Measurements from ENCODE around the gene MIDN. TPM values are rescaled to one million over a fixed set of nuclear protein-coding genes. Genes with fewer than 3 reads are reported as not detected.

Gene MIDN
- total RNA-seq, 2 experiments from 2014 or later, result 58.0 to 65.7 TPM

DNA sequence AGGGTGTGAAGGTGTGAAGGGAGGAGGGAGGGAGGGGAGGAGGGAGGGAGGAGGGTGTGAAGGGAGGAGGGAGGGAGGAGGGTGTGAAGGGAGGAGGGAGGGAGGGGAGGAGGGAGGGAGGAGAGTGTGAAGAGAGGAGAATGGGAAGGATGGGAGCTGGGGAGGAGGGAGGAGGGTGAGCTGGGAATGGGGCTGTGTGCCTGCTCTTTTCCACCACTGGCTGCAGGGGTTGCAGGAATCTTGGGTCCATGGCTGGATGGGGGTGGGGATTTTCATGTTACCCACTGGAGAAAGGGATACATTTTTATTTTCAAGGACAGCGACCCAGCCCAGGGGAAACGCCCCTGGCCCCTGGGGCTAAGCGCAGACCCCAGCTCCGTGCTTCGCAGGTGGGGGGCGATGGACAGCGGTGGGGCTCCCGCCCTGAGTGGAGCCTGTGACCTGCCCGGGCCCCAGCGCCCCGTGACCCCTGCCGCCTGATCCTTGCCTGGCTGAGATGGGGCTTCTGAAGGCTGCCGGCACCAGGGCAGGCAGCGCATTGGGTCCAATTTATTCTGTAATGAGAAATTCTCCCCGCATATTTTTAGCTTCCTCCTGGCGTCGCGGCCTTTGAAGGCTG, 34.3 kb downstream of the MIDN start:
- H3K27ac Mint-ChIP-seq, result no peak overlapping the region
- CTCF ChIA-PET, result no interaction called here
- peaks cover 18% of the 10 kb centered on the region for H3K27me3 Mint-ChIP-seq
- H3K9me3 Mint-ChIP-seq, result no peaks in the 10 kb centered on the region
- H3K4me3 Mint-ChIP-seq, result no peak overlapping the region
- H3K4me1 Mint-ChIP-seq, result peaks cover 19% of the 10 kb centered on the region
- no peak for DNase-seq
- H3K36me3 Mint-ChIP-seq (ENCODE audit: low read depth), result peaks cover 14% of the 10 kb centered on the region
- POLR2A ChIA-PET, result no interaction called here

GRCh38 chr19:1283207-1283916, 35.0 kb downstream of the MIDN start:
- H3K36me3 Mint-ChIP-seq (ENCODE audit: low read depth), result peaks cover 10% of the 10 kb centered on the region

GRCh38 chr19:1283917-1284292, 35.5 kb downstream of the MIDN start:
- Mint-ChIP-seq H3K36me3 (ENCODE audit: low read depth) (peaks cover 10% of the 10 kb centered on the region), H3K4me1 (peaks cover 13% of the 10 kb centered on the region), H3K4me3 (no peak overlapping the region), H3K9me3 (no peaks in the 10 kb centered on the region), H3K27me3 (peaks cover 22% of the 10 kb centered on the region), H3K27ac (no peak overlapping the region)
- POLR2A ChIA-PET, result no interaction called here
- no peak for DNase-seq
- CTCF ChIA-PET, result interaction anchor here (0.6 kb wide), 1 partner anchor 333 kb away, joined by 3 read pairs; no protein-coding TSS in a partner anchor

More at GRCh38 chr19:1283207-1283916, 35.0 kb downstream of the MIDN start:
- DNase-seq, result no peak
- peaks cover 22% of the 10 kb centered on the region for H3K27me3 Mint-ChIP-seq
- no peak overlapping the region for H3K4me3 Mint-ChIP-seq
- POLR2A ChIA-PET, result no interaction called here
- no peaks in the 10 kb centered on the region for H3K9me3 Mint-ChIP-seq
- CTCF ChIA-PET, result interaction anchor here (0.6 kb wide), 1 partner anchor 333 kb away, joined by 3 read pairs; no protein-coding TSS in a partner anchor
- peaks cover 13% of the 10 kb centered on the region for H3K4me1 Mint-ChIP-seq
- H3K27ac Mint-ChIP-seq, result no peak overlapping the region

DNA sequence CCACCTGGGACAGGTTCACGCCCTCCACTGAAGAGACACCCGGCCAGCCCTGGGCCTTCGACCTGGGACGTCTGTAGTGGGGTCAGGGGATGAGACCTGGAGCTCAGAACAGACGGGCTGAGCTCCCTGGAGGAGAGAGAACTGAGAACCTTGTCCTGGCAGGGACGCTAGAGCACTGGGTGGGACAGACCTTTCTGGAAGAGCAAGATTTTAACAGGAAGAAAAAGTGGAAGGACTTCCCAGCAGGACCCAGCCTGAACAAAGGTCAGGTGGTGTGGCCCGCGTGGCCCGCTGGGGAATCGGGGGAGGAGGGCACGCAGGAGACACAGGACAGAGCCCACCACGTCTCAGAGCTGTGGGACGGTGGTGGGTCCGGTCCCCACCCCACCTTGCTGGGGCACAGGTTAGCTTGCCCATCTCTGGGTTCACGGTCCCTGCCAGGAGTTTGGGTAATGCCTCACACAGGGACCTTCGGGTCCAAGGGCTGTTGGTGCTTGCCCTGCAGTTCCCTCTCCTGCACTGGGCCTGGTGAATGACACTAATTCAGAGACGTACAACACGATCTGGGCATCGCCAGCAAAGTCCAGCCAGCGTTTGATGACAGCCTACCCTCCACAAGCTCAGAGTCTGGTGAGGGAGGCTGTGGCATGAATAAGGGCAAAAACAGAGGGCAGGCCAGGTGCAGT, 36.1 kb downstream of the MIDN start:
- Mint-ChIP-seq H3K4me3 (no peak overlapping the region), H3K27me3 (peaks cover 22% of the 10 kb centered on the region), H3K27ac (no peak overlapping the region), H3K36me3 (ENCODE audit: low read depth) (peaks cover 10% of the 10 kb centered on the region), H3K9me3 (no peaks in the 10 kb centered on the region), H3K4me1 (peaks cover 13% of the 10 kb centered on the region)
- DNase-seq, result no peak
- CTCF ChIA-PET, result interaction anchor here (0.7 kb wide), 1 partner anchor 153 kb away, joined by 3 read pairs; no protein-coding TSS in a partner anchor
- POLR2A ChIA-PET, result no interaction called here

- no peaks in the 10 kb centered on the region for H3K9me3 Mint-ChIP-seq
- no peak for DNase-seq
- peaks cover 22% of the 10 kb centered on the region for H3K27me3 Mint-ChIP-seq
- ChIA-PET CTCF (interaction anchor here (0.7 kb wide), 1 partner anchor 152 kb away, joined by 3 read pairs; no protein-coding TSS in a partner anchor), POLR2A (no interaction called here)
- peaks cover 8% of the 10 kb centered on the region for H3K4me1 Mint-ChIP-seq
- H3K36me3 Mint-ChIP-seq (ENCODE audit: low read depth), result peaks cover 4% of the 10 kb centered on the region
- H3K27ac Mint-ChIP-seq, result no peak overlapping the region
- no peak overlapping the region for H3K4me3 Mint-ChIP-seq
Observed at GRCh38 chr19:1284979-1285736, 36.8 kb downstream of the MIDN start.

- no peaks in the 10 kb centered on the region for H3K36me3 Mint-ChIP-seq (ENCODE audit: low read depth)
- H3K27me3 Mint-ChIP-seq, result peaks cover 22% of the 10 kb centered on the region
- H3K27ac Mint-ChIP-seq, result no peak within 1 kb of the TSS
- POLR2A ChIA-PET, result no interaction called here
- peaks cover 5% of the 10 kb centered on the region for H3K4me1 Mint-ChIP-seq
- CTCF ChIA-PET, result no interaction called here
- H3K4me3 Mint-ChIP-seq, result peak within 1 kb of the TSS; percentile 49
- no peak for DNase-seq
- no peaks in the 10 kb centered on the region for H3K9me3 Mint-ChIP-seq
Observed at GRCh38 chr19:1285737-1286360, 37.5 kb downstream of the MIDN start, which contains the start of gene EFNA2. Gene EFNA2 (plus strand): TSS chr19:1285873. CDS start chr19:1286169, 296 bp downstream.

- Mint-ChIP-seq H3K27me3 (peaks cover 22% of the 10 kb centered on the region), H3K9me3 (no peaks in the 10 kb centered on the region), H3K4me1 (peaks cover 5% of the 10 kb centered on the region), H3K27ac (no peak overlapping the region), H3K36me3 (ENCODE audit: low read depth) (no peaks in the 10 kb centered on the region), H3K4me3 (peak overlapping the region; percentile 49)
- CTCF ChIA-PET, result interaction anchor here (0.7 kb wide), 1 partner anchor 66 kb away, joined by 4 read pairs; no protein-coding TSS in a partner anchor
- no peak for DNase-seq
- POLR2A ChIA-PET, result no interaction called here
Observed at GRCh38 chr19:1286487-1287353, 38.3 kb downstream of the MIDN start.

- no peaks in the 10 kb centered on the region for H3K36me3 Mint-ChIP-seq (ENCODE audit: low read depth)
- H3K27ac Mint-ChIP-seq, result no peak overlapping the region
- no peak for DNase-seq
- peaks cover 5% of the 10 kb centered on the region for H3K4me1 Mint-ChIP-seq
- ChIA-PET POLR2A (no interaction called here), CTCF (no interaction called here)
- no peaks in the 10 kb centered on the region for H3K9me3 Mint-ChIP-seq
- H3K4me3 Mint-ChIP-seq, result no peak overlapping the region
- peaks cover 26% of the 10 kb centered on the region for H3K27me3 Mint-ChIP-seq
Observed at GRCh38 chr19:1287354-1288225, 39.2 kb downstream of the MIDN start.

DNA sequence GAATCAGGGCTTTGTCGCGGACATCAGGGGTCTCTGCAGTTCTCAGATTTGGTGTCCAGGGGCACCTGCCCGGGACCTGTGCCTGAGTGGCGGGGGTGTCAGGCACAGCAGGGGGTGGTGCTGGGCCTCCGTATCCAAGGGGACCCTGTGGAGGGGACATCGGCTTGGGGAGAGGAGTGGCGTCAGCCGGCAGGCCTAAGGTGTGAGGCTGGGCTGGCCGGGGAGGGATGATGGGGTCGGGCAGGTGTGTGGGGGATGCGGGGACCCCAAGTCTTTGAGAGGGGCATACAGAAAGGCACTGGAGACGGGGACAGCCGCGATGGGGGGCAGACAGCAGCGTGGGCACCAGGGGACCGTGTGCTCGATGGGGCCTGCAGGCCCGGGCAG, 39.8 kb downstream of the MIDN start:
- no peak overlapping the region for H3K27ac Mint-ChIP-seq
- no peak for DNase-seq
- no peaks in the 10 kb centered on the region for H3K36me3 Mint-ChIP-seq (ENCODE audit: low read depth)
- no peak overlapping the region for H3K4me3 Mint-ChIP-seq
- H3K27me3 Mint-ChIP-seq, result peaks cover 26% of the 10 kb centered on the region
- no peaks in the 10 kb centered on the region for H3K9me3 Mint-ChIP-seq
- peaks cover 5% of the 10 kb centered on the region for H3K4me1 Mint-ChIP-seq
- POLR2A ChIA-PET, result no interaction called here
- CTCF ChIA-PET, result no interaction called here

DNA sequence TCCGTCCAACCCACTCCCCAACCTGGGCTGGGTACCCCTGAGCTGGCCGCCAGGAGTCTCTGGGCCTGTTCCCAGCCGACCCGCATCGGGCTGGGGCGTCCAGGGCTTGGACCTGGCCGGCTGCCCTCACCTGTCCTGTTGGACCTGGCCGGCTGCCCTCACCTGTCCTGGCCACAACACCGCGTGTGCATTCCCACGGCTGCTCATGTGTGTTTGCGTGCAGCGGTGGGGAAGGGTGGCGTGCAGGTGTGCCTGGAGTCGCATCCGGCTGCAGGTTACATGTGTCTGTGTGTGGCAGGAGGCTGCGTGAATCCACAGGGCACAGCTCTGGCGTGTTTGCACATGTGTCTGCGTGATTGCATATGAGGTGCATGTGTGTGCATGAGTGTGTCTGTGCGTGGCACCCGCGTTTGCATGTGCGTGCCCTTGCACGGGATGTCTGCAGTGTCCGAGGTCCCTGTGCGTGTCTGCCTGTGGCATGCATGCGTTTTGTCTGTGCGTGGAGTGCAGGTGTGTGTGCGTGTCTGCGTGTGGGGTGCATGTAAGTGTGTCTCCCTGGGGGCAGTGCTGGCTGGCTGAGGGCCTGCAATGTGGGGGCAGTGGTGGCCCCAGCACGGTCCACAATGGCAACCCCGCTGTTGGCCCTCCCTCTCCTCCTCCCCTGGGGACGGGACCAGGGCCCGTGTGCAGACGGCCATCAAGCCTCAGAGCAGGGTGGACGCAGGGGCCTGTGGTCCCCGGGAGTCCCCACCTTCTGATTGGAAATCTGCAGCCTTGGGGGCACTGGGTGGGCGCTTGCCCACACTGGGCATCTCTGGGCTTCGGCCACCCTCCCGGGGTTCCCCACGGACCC, 40.7 kb downstream of the MIDN start:
- no peaks in the 10 kb centered on the region for H3K9me3 Mint-ChIP-seq
- CTCF ChIA-PET, result no interaction called here
- H3K27me3 Mint-ChIP-seq, result peaks cover 26% of the 10 kb centered on the region
- H3K27ac Mint-ChIP-seq, result no peak overlapping the region
- H3K4me1 Mint-ChIP-seq, result peaks cover 5% of the 10 kb centered on the region
- DNase-seq, result no peak
- no peaks in the 10 kb centered on the region for H3K36me3 Mint-ChIP-seq (ENCODE audit: low read depth)
- POLR2A ChIA-PET, result no interaction called here
- H3K4me3 Mint-ChIP-seq, result no peak overlapping the region
